ENCODE results near the gene SLC45A1.
"Not testable (repeated sequence)": the region's sequence is repeated elsewhere in the genome, so short reads cannot be mapped to it uniquely, and the experiment has no call there.

The SLC45A1 gene

GRCh38 chr1:8364528-8365442, 46.9 kb downstream of the SLC45A1 start:
- in situ Hi-C loops (cut with MboI; ENCODE audit: low sequenced_read_pairs) = no loop called here

GRCh38 chr1:8365661-8366362, 47.9 kb downstream of the SLC45A1 start:
- in situ Hi-C loops (cut with MboI; ENCODE audit: low sequenced_read_pairs) = no loop called here

GRCh38 chr1:8367571-8368194, 49.8 kb downstream of the SLC45A1 start:
- in situ Hi-C loops (cut with MboI; ENCODE audit: low sequenced_read_pairs) = no loop called here

- in situ Hi-C loops (cut with MboI; ENCODE audit: low sequenced_read_pairs) = no loop called here
These were observed 51.2 kb downstream of the SLC45A1 start for GRCh38 chr1:8368956-8369639.

- in situ Hi-C loops (cut with MboI; ENCODE audit: low sequenced_read_pairs) = no loop called here
These were observed 52.4 kb downstream of the SLC45A1 start for GRCh38 chr1:8370046-8370881.

- in situ Hi-C loops (cut with MboI; ENCODE audit: low sequenced_read_pairs) = no loop called here
These were observed 53.0 kb downstream of the SLC45A1 start for GRCh38 chr1:8370905-8371315.

- in situ Hi-C loops (cut with MboI; ENCODE audit: low sequenced_read_pairs) = no loop called here
These were observed 53.6 kb downstream of the SLC45A1 start for GRCh38 chr1:8371372-8371991.

- in situ Hi-C loops (cut with MboI; ENCODE audit: low sequenced_read_pairs) = no loop called here
These were observed 55.2 kb downstream of the SLC45A1 start for GRCh38 chr1:8373125-8373524.

- in situ Hi-C loops (cut with MboI; ENCODE audit: low sequenced_read_pairs) = no loop called here
These were observed 55.8 kb downstream of the SLC45A1 start for GRCh38 chr1:8373581-8374241.

- in situ Hi-C loops (cut with MboI; ENCODE audit: low sequenced_read_pairs) = no loop called here
These were observed 56.4 kb downstream of the SLC45A1 start for GRCh38 chr1:8374356-8374755.

GRCh38 chr1:8374812-8375211, 56.9 kb downstream of the SLC45A1 start:
- in situ Hi-C loops (cut with MboI; ENCODE audit: low sequenced_read_pairs) = no loop called here

- in situ Hi-C loops (cut with MboI; ENCODE audit: low sequenced_read_pairs) = no loop called here
These were observed 58.5 kb downstream of the SLC45A1 start for GRCh38 chr1:8376358-8376840.

- in situ Hi-C loops (cut with MboI; ENCODE audit: low sequenced_read_pairs) = no loop called here
These were observed 59.5 kb downstream of the SLC45A1 start for GRCh38 chr1:8377271-8377981.

GRCh38 chr1:8378178-8378577, 60.3 kb downstream of the SLC45A1 start:
- in situ Hi-C loops (cut with MboI; ENCODE audit: low sequenced_read_pairs) = no loop called here

- in situ Hi-C loops (cut with MboI; ENCODE audit: low sequenced_read_pairs) = no loop called here
These were observed 61.1 kb downstream of the SLC45A1 start for GRCh38 chr1:8378981-8379470.

- in situ Hi-C loops (cut with MboI; ENCODE audit: low sequenced_read_pairs) = no loop called here
These were observed 61.7 kb downstream of the SLC45A1 start for GRCh38 chr1:8379513-8380186.

GRCh38 chr1:8380310-8380709, 62.4 kb downstream of the SLC45A1 start:
- in situ Hi-C loops (cut with MboI; ENCODE audit: low sequenced_read_pairs) = not testable (repeated sequence)

- in situ Hi-C loops (cut with MboI; ENCODE audit: low sequenced_read_pairs) = no loop called here
These were observed 63.7 kb downstream of the SLC45A1 start for GRCh38 chr1:8381618-8382017.
